Measurements from ENCODE around the gene CUTA. TPM values are rescaled to one million over a fixed set of nuclear protein-coding genes. Genes with fewer than 3 reads are reported as not detected.

The CUTA gene
- total RNA-seq, 1 experiment from 2014 or later: 257 TPM

DNA sequence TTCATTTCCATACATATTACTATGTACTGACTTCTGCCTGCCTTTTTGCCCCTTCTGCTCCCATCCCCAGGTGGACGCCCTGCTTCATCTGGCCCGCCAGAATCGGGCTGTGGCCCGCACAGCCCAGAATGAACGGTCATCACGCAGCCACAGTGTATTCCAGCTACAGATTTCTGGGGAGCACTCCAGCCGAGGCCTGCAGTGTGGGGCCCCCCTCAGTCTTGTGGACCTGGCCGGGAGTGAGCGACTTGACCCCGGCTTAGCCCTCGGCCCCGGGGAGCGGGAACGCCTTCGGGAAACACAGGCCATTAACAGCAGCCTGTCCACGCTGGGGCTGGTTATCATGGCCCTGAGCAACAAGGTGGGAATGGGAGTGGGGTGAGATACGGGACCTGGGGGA lies 11.8 kb downstream of the CUTA start:
- peaks cover 34 to 71% (median 68%) of the 10 kb centered on the region in 3 experiments; a peak in 6 of 7 replicates for H3K36me3 Mint-ChIP-seq (ENCODE audit: insufficient read depth in 1 of 3, low read depth in 3 of 3)
- Histone ChIP-seq H2AFZ (ENCODE audit: low read length) (no peak overlapping the region), H3K79me1 (ENCODE audit: insufficient read depth, low read depth, low read length, poor library complexity, severe bottlenecking) (no peaks in the 10 kb centered on the region), H3K23ac (ENCODE audit: insufficient read length, low read depth, low read length) (no peak overlapping the region), H3K9ac (ENCODE audit: extremely low read depth, insufficient read length, low read length) (no peak overlapping the region), H3T11ph (ENCODE audit: low read length) (no peak overlapping the region), H4K20me1 (ENCODE audit: control insufficient read depth, insufficient read depth, insufficient read length) (no peaks in the 10 kb centered on the region), H2BK15ac (ENCODE audit: low read depth, low read length) (no peak overlapping the region), H3K14ac (ENCODE audit: insufficient read depth, low read length) (no peak overlapping the region), H3K4me2 (ENCODE audit: insufficient read depth, insufficient read length, low read length) (no peak overlapping the region), H2BK5ac (ENCODE audit: insufficient read length, low read length) (no peak overlapping the region), H3K23me2 (ENCODE audit: insufficient read length, low read depth, low read length, poor library complexity, severe bottlenecking) (peaks cover 7% of the 10 kb centered on the region), H3K27me3 (ENCODE audit: insufficient read depth, low read length) (no peaks in the 10 kb centered on the region), H4K8ac (replicated peaks; ENCODE audit: insufficient read length, low read depth, low read length) (no peak overlapping the region), H3K56ac (ENCODE audit: insufficient read length, low read depth, low read length) (no peak overlapping the region), H3K4ac (ENCODE audit: low read depth, low read length) (no peak overlapping the region), H2BK12ac (ENCODE audit: insufficient read length, low read depth, low read length) (no peak overlapping the region), H3K9me3 (ENCODE audit: control insufficient read depth, low read depth, low read length) (no peaks in the 10 kb centered on the region), H2AK5ac (ENCODE audit: insufficient read length, low read length) (no peak overlapping the region), H3K4me1 (ENCODE audit: insufficient read depth, low read length) (no peaks in the 10 kb centered on the region), H3K18ac (ENCODE audit: insufficient read length, low read depth, low read length) (no peak overlapping the region), H4K5ac (ENCODE audit: insufficient read length, low read depth, low read length) (no peak overlapping the region), H4K91ac (ENCODE audit: insufficient read length, low read depth, low read length) (no peak overlapping the region), H2BK120ac (ENCODE audit: low read depth, low read length, poor library complexity, severe bottlenecking) (no peak overlapping the region), H3K79me2 (ENCODE audit: insufficient read depth, low read length) (no peaks in the 10 kb centered on the region), H3K27ac (ENCODE audit: insufficient read length, low read depth, low read length) (no peak overlapping the region), H2BK20ac (ENCODE audit: low read depth, low read length, poor library complexity, severe bottlenecking) (no peak overlapping the region)
- no peaks in the 10 kb centered on the region; a peak in 1 of 5 replicates for H3K9me3 Mint-ChIP-seq
- DNase-seq: no peak
- H3K27me3 Mint-ChIP-seq (ENCODE audit: low read depth): no peaks in the 10 kb centered on the region; the same call in 1 of the 2 replicates
- H3K4me3 Mint-ChIP-seq: no peak overlapping the region; a peak in 1 of 5 replicates
- WGBS (ENCODE audit: extremely low coverage, insufficient read length, low lambda C conversion rate): no CpG with 5 or more reads among the region's 17 CpGs
- TF ChIP-seq, protein P1, sequence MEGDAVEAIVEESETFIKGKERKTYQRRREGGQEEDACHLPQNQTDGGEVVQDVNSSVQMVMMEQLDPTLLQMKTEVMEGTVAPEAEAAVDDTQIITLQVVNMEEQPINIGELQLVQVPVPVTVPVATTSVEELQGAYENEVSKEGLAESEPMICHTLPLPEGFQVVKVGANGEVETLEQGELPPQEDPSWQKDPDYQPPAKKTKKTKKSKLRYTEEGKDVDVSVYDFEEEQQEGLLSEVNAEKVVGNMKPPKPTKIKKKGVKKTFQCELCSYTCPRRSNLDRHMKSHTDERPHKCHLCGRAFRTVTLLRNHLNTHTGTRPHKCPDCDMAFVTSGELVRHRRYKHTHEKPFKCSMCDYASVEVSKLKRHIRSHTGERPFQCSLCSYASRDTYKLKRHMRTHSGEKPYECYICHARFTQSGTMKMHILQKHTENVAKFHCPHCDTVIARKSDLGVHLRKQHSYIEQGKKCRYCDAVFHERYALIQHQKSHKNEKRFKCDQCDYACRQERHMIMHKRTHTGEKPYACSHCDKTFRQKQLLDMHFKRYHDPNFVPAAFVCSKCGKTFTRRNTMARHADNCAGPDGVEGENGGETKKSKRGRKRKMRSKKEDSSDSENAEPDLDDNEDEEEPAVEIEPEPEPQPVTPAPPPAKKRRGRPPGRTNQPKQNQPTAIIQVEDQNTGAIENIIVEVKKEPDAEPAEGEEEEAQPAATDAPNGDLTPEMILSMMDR (conservative IDR thresholded peaks at IDR 0.05): no peak
- no peak overlapping the region for H3K27ac Mint-ChIP-seq
- peaks cover 8 to 14% of the 10 kb centered on the region in 2 experiments for H3K4me1 Mint-ChIP-seq

Data from H9 (cell line).